ENCODE data around the gene EMX1. TPM values are rescaled to one million over a fixed set of nuclear protein-coding genes. Genes with fewer than 3 reads are reported as not detected.

Gene EMX1
- not detected in 2 replicates for total RNA-seq (ENCODE audit: low replicate concordance)

DNA sequence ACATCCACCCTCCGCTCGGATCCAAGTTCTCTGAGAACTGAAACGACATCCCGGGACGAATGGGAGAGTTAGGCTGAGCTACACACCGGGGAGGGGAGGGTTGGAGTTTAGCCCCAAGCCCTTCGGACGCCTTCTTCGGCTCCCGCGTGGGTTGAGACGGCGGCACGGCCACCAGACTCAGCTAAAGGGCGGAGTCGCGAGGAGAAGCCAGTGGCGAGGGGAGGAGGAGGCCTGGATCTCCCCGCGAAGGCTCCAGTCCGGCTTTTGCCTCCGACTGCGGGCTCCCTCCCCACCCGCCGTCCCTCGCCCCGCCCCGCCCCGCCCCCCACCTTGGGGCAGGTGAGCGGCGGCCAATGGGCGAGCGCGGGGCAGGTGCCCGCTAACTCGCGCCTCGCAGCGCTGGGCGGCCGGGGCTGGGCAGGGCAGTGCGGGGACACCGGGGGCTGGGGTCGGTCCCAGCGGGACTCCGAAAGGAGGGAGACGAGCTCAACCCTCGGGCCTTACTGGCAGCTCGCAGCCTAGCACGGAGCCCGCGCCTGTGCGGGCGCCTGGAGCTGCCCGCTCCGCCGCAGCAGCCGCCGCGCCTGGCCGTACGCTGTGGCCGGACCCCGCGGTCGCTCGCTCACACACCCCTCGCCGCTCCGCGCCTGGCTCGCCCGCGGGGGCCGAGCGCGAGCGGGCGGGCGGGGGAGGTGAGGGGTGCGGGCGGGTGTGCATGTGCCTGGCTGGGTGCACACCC lies at the start of gene EMX1:
EMX1 (plus strand) TSS at position 382 of the 739 bp plus-strand sequence; CDS start at position 716, 334 bp downstream.

DNA sequence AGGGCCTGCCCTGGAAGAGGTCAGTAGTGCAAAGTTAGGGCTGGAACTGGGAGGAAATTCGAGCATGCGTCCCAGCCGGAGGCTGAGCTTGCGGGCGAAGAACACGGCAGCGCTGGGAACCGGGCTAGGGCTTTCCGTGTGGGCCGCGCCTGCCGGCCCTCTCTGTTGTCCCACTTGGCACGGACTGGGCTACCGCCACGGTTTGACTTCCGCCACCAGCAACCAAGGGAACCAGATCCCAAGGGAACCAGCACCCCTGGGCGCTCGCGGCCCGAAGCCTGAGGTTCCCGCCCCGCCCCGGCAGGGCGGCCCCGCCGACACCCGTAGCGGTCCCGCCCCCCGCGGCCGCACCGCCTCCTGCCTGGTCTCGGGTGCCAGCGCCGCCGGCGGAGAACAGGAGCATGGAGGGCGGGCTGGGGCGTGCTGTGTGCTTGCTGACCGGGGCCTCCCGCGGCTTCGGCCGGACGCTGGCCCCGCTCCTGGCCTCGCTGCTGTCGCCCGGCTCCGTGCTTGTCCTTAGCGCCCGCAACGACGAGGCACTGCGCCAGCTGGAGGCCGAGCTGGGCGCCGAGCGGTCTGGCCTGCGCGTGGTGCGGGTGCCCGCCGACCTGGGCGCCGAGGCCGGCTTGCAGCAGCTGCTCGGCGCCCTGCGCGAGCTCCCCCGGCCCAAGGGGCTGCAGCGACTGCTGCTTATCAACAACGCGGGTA lies 30.1 kb upstream of the EMX1 start, which contains the start of gene SPR:
SPR (plus strand) TSS at position 377 of the 708 bp plus-strand sequence; CDS start at position 402, 25 bp downstream.

Other genes with a start within 250 kb of the EMX1 start
- 17.3 and 43.1 TPM in 2 replicates for gene EXOC6B, start 91.5 kb upstream of the EMX1 start, total RNA-seq (ENCODE audit: low replicate concordance)
- gene SPR, start 30.1 kb upstream of the EMX1 start, total RNA-seq (ENCODE audit: low replicate concordance) = 31.0 and 32.2 TPM in 2 replicates
- gene SFXN5, start 154.2 kb downstream of the EMX1 start, total RNA-seq (ENCODE audit: low replicate concordance) = 10.0 and 11.8 TPM in 2 replicates
- gene RAB11FIP5, start 195.4 kb downstream of the EMX1 start, total RNA-seq (ENCODE audit: low replicate concordance) = 22.5 and 27.8 TPM in 2 replicates

All from smooth muscle cell of the coronary artery (primary cell).